Neuron (in vitro differentiated cells): ENCODE results near the gene R3HDM4.
"Not testable (repeated sequence)": the region's sequence is repeated elsewhere in the genome, so short reads cannot be mapped to it uniquely, and the experiment has no call there.

Experiments
- H2AFZ ChIP-seq: one replicate; pipeline ENCODE4 v1.6.1; 2013; ENCODE audit warnings: low read depth, mild to moderate bottlenecking, inconsistent platforms, low read length, moderate library complexity
- H3K27me3 ChIP-seq: one replicate; pipeline ENCODE4 v1.6.1; 2013; ENCODE audit warnings: low read length; ENCODE audit not compliant: insufficient read depth
- H3K36me3 ChIP-seq: one replicate; pipeline ENCODE4 v1.6.1; 2013; ENCODE audit warnings: low read length; ENCODE audit not compliant: insufficient read depth
- H3K4me1 ChIP-seq: one replicate; pipeline ENCODE4 v1.6.1; 2013; ENCODE audit warnings: low read length; ENCODE audit not compliant: insufficient read depth
- H3K4me3 ChIP-seq: 2 replicates; pipeline ENCODE4 v1.5.1; 2013; ENCODE audit warnings: mild to moderate bottlenecking, low read length, moderate library complexity
- H3K9me3 ChIP-seq: one replicate; pipeline ENCODE4 v1.6.1; 2013; ENCODE audit warnings: low read length

R3HDM4 gene

DNA sequence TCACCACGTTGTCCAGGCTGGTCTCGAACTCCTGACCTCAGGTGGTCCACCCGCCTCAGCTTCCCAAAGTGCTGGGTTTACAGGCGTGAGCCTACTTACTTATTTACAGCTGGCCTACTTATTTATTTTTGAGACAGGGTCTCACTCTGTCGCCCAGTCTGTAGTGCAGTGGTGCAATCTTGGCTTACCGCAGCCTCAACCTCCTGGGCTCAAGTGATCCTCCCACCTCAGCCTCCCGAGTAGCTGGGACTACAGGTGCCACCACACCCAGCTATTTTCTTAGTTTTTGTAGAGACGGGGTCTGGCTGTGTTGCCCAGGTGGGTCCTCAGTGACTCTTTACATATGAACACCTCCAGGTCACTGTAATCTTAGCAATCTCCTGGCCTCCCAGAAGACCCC is 63.8 kb downstream of the R3HDM4 start:
- H3K27me3 ChIP-seq, result peaks cover 12% of the 10 kb centered on the region
- H3K9me3 ChIP-seq, H3K4me1 ChIP-seq, H3K36me3 ChIP-seq, H2AFZ ChIP-seq, H3K4me3 ChIP-seq: not testable (repeated sequence)

DNA sequence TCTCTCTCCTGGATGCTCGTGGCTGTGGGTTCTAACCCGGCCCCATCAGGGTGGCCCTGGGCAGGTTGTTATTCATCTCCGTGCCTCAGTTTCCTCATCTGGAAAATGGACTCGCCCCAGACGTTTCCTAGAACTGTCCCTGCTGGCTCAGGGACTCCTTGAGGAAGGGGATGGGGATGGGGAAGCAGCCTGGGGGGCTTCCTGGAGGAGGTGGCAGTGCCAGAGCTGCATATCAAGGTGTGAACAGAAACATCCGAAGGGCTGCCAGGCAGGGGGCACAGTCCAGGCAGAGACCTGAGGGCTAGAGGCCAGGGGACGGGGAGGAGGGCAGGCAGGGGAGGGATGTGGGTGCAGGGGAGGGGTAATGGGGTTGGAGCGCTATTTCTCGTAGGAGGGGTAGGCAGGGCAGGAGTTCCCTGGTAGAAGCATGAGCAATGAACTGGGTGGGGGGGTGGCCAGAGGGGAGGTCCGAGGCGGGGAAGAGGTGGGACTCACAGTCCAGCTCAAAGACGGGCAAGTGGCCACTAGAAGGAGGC is 64.6 kb downstream of the R3HDM4 start:
- H3K36me3 ChIP-seq, result no peaks in the 10 kb centered on the region

More for the DNA sequence above, 64.6 kb downstream of the R3HDM4 start:
- H3K9me3 ChIP-seq, result no peaks in the 10 kb centered on the region
- no peak overlapping the region for H3K4me3 ChIP-seq
- H3K27me3 ChIP-seq, result peaks cover 18% of the 10 kb centered on the region
- peaks cover 11% of the 10 kb centered on the region for H3K4me1 ChIP-seq
- no peak overlapping the region for H2AFZ ChIP-seq
